CD4-positive, alpha-beta T cell treated with Interleukin-6 at 100 ng/mL for 8 hours (primary cell): Measurements from ENCODE around the gene ZNF883.

Source experiments
- DNase-seq: peaks from one replicate; pipeline ENCODE4 v3.0.0-alpha.2; 2020; ENCODE audit warnings: mixed read lengths, low spot score

Gene ZNF883

GRCh38 chr9:112917987-112918362 is 94.0 kb downstream of the ZNF883 start:
- DNase-seq = no peak

DNA sequence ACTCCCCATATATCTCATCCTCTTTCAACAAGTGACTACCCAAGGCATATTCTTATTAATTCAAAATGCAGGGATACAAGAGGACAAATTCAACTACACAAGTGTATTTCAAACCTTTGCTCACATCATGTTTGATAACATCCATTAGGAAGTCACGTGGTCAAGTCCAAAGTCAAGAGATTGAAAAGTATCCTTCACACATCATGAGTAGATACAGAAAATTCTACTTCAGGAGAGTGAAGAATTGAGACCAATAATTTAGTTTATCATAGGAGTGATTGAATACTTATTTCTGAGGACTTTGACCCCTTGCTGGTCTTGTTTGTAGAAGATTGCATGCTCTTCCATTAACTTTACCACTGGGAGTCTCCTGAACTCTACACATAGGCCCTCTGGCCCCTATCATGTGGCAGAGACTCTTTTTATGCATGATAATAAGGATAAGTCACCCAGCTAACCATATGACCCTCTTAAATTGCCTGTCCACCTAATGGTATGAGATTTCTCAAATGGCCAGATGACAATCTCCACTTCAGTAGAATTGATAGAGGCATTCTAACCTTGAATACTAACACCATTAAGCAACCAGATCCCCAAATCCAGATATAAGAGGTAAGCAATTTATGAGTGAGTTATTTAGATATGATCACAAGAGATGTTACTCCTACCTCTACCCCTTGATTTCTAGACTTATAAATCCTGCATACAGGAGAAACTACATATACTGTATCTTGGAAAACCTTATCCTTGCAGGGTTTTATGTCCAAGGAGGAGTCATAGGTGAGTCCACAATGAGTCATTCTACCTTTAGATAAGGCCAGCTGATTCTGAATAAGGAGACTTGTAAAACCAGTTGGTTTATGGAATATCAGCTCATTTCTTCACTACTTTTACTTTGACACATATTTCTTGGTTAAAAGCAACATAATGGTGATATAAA is 94.7 kb downstream of the ZNF883 start:
- DNase-seq = no peak

- DNase-seq = no peak
Observed at GRCh38 chr9:112914524-112914923, 97.5 kb downstream of the ZNF883 start.

DNA sequence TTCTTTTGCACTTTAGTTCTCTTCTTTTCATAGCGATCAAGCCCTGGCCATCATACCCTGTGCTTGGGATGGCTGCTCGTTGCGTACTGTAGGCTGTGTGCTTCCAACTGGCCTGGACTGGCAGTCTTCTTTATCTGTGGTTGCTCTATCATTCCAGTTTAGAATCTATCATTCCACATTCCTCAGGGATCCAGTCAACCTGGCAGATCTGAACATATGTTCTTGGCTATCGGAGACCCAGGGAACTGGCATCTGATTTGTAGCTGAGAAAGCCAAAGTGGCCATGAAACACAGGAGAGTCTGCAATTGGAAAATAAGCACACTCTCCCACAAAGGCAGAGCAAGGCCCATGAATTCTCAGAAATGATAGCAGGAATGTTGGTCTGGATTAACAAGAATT is 98.7 kb downstream of the ZNF883 start:
- no peak for DNase-seq

DNA sequence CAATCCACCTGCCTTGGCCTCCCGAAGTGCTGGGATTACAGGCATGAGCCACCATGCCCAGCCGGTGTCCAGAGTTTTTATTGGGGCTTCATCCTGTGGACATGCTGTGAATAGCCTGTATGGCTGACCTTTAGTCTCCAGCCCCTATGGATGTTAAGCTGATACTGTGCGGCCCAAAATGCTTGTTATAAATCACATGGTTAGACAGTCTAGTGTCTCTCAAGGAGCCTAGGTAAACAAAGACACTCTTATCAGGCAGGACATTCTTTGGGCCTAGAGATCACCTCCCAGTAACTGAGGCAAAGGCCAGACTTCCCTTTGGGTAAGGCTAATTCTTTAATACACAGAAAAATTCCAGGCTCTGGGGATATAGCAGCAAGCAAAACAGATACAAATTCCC is 99.4 kb downstream of the ZNF883 start:
- DNase-seq = no peak

GRCh38 chr9:112911736-112912135 is 100.3 kb downstream of the ZNF883 start:
- no peak for DNase-seq
